Heart left ventricle (tissue), 13 donors: ENCODE results near the gene ALG6.

Experiments
- POLR2A ChIP-seq, 2 donors: fragments of 450-650 bp; IDR thresholded peaks; one replicate each; pipeline ENCODE4 v1.6.1; 2017; ENCODE audit warnings: antibody characterized with exemption in 2 of 2, mild to moderate bottlenecking in 2 of 2, moderate library complexity in 2 of 2
- TF ChIP-seq, protein P1 (sequence below), 12 donors: fragments of 200-600 bp; sonication (generic) in 4 of 12; IDR thresholded peaks; one replicate each; pipeline versions ENCODE4 v1.5.0 to v1.8.0; 2018 to 2022; ENCODE audit warnings: antibody characterized with exemption in 12 of 12, mild to moderate bottlenecking in 5 of 12
- donor health status: ischemic (EF 13 %, LVEDD 7.1; RV severe dilation, severe dysfunction).
- donor health status: DM: no; HTN: yes; CAD: no.
- donor health status: DM: no; HTN: no; CAD: no.
- donor health status: ischemic (EF 25% LVEDD 6.9; RV normal size, moderate dysfunction).
- donor health status: ischemic (EF 25% LVEDD 5.7; RV mildly dilated, moderate dysfunction).
- donor health status: ischemic (EF 35%, LVEDD 5.7; RV mildly dilated, moderate dysfunction).
- donor health status: nonischemic (EF 11% LVEDD 7.7; RV severe dilation, severe dysfunction).
- donor health status: DM: yes; HTN: yes; CAD: no.
- donor health status: PGD.
- donor health status: ischemic (EF 29% LVEDD 5.4; RV normal size, mild dysfunction).
- donor health status: nonischemic (EF 23%, LVEDD 6.1; RV moderate dilation, normal function).

DNA sequence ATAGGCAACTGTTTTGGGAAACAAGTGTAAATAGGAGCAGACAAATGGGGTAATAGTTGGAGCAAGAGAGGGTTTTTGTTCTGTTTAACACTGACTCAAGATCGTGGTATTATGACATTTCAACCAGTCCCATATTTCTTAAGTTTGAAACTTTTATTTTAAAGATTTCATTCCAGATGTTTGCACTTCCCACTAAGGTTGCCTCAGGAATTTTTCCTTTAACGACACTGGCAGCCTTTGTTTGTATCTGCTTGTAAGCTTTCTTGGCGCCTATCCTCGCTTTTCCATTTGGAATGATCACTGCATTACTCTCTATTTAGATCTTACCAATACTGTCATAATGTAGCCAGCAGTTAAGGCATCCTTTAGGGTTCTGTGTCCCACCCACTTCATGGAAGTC is 67.7 kb downstream of the ALG6 start:
- TF ChIP-seq, protein P1, sequence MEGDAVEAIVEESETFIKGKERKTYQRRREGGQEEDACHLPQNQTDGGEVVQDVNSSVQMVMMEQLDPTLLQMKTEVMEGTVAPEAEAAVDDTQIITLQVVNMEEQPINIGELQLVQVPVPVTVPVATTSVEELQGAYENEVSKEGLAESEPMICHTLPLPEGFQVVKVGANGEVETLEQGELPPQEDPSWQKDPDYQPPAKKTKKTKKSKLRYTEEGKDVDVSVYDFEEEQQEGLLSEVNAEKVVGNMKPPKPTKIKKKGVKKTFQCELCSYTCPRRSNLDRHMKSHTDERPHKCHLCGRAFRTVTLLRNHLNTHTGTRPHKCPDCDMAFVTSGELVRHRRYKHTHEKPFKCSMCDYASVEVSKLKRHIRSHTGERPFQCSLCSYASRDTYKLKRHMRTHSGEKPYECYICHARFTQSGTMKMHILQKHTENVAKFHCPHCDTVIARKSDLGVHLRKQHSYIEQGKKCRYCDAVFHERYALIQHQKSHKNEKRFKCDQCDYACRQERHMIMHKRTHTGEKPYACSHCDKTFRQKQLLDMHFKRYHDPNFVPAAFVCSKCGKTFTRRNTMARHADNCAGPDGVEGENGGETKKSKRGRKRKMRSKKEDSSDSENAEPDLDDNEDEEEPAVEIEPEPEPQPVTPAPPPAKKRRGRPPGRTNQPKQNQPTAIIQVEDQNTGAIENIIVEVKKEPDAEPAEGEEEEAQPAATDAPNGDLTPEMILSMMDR (IDR thresholded peaks at IDR 0.05) = no peak
- no peak for TF ChIP-seq POLR2A (IDR thresholded peaks at IDR 0.05)
